HG02798 (cell line): Measurements from ENCODE around the gene NDUFB7.
"Not testable (repeated sequence)": the region's sequence is repeated elsewhere in the genome, so short reads cannot be mapped to it uniquely, and the experiment has no call there.

Experiments used
- ATAC-seq: cut with Tn5 transposase; IDR thresholded peaks from one replicate; pipeline ENCODE4 v1.9.1; 2021; ENCODE audit warnings: mild to moderate bottlenecking; ENCODE audit not compliant: unreplicated experiment, poor library complexity

NDUFB7 gene

GRCh38 chr19:14576363-14576762 is 4.5 kb upstream of the NDUFB7 start:
- no peak for ATAC-seq

- no peak for ATAC-seq
Observed at GRCh38 chr19:14575428-14575980, 3.6 kb upstream of the NDUFB7 start.

GRCh38 chr19:14570864-14571527 is 870 bp downstream of the NDUFB7 start:
- ATAC-seq, result no peak

GRCh38 chr19:14567079-14567478 is 4.8 kb downstream of the NDUFB7 start:
- no peak for ATAC-seq

- ATAC-seq, result no peak
Observed at GRCh38 chr19:14566712-14567077, 5.2 kb downstream of the NDUFB7 start.

GRCh38 chr19:14565765-14566711 is 5.8 kb downstream of the NDUFB7 start:
- no peak for ATAC-seq

GRCh38 chr19:14565298-14565679 is 6.6 kb downstream of the NDUFB7 start:
- no peak for ATAC-seq

GRCh38 chr19:14564652-14565297 is 7.1 kb downstream of the NDUFB7 start:
- ATAC-seq, result not testable (repeated sequence)

GRCh38 chr19:14563989-14564651 is 7.7 kb downstream of the NDUFB7 start:
- ATAC-seq, result no peak

- no peak for ATAC-seq
Observed at GRCh38 chr19:14563590-14563926, 8.3 kb downstream of the NDUFB7 start.

GRCh38 chr19:14562660-14563589 is 8.9 kb downstream of the NDUFB7 start:
- no peak for ATAC-seq

- no peak for ATAC-seq
Observed at GRCh38 chr19:14561847-14562351, 10.0 kb downstream of the NDUFB7 start.

- ATAC-seq, result no peak
Observed at GRCh38 chr19:14561249-14561648, 10.6 kb downstream of the NDUFB7 start.

- no peak for ATAC-seq
Observed at GRCh38 chr19:14560776-14561108, 11.1 kb downstream of the NDUFB7 start.

- ATAC-seq, result no peak
Observed at GRCh38 chr19:14559916-14560775, 11.7 kb downstream of the NDUFB7 start.

- no peak for ATAC-seq
Observed at GRCh38 chr19:14558370-14559066, 13.3 kb downstream of the NDUFB7 start.

GRCh38 chr19:14556662-14557188 is 15.1 kb downstream of the NDUFB7 start:
- ATAC-seq, result peak; percentile 63
